Measurements from ENCODE around the gene MORN5. TPM values are rescaled to one million over a fixed set of nuclear protein-coding genes. Genes with fewer than 3 reads are reported as not detected.

The MORN5 gene
- total and polyA plus RNA-seq, 3 donors from 2014 or later: 19.2 to 183 (median 34.7) TPM

DNA sequence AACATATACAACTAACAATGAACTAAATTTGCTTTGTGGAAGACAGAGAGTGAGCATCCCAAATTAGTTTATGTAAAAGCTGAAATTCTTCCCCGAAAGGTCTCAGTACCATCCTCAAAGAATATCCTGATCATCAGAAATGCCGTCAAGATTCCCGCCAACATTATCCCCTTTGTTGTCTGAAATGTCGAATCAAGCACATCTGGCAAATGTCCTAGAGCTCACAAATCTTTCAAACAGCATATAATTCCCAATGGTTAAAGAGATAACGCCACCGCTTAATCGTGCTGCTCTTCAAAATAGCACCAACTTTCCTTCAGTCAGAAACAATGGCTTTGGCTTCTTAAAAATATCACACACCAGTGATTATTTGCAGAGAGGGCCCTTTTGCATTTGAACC is 23.8 kb downstream of the MORN5 start:
- intact Hi-C loops (cut with DNase I; ENCODE audit: low total_unique reads): no loop called here
- Histone ChIP-seq H3K36me3 (ENCODE audit: low read depth, missing control alignments) (no peaks in the 10 kb centered on the region), H3K4me1 (no peaks in the 10 kb centered on the region), H3K27ac (no peak overlapping the region), H3K4me3 (no peak overlapping the region), H3K27me3 (no peaks in the 10 kb centered on the region), H3K9me3 (no peaks in the 10 kb centered on the region)
- no peak for DNase-seq
- no peak for TF ChIP-seq POLR2A (IDR thresholded peaks at IDR 0.05)
- TF ChIP-seq, protein P1, sequence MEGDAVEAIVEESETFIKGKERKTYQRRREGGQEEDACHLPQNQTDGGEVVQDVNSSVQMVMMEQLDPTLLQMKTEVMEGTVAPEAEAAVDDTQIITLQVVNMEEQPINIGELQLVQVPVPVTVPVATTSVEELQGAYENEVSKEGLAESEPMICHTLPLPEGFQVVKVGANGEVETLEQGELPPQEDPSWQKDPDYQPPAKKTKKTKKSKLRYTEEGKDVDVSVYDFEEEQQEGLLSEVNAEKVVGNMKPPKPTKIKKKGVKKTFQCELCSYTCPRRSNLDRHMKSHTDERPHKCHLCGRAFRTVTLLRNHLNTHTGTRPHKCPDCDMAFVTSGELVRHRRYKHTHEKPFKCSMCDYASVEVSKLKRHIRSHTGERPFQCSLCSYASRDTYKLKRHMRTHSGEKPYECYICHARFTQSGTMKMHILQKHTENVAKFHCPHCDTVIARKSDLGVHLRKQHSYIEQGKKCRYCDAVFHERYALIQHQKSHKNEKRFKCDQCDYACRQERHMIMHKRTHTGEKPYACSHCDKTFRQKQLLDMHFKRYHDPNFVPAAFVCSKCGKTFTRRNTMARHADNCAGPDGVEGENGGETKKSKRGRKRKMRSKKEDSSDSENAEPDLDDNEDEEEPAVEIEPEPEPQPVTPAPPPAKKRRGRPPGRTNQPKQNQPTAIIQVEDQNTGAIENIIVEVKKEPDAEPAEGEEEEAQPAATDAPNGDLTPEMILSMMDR (IDR thresholded peaks at IDR 0.05): no peak
- WGBS, 2 donors: 52 to 55% methylated on average over 7 of the region's 7 CpGs

DNA sequence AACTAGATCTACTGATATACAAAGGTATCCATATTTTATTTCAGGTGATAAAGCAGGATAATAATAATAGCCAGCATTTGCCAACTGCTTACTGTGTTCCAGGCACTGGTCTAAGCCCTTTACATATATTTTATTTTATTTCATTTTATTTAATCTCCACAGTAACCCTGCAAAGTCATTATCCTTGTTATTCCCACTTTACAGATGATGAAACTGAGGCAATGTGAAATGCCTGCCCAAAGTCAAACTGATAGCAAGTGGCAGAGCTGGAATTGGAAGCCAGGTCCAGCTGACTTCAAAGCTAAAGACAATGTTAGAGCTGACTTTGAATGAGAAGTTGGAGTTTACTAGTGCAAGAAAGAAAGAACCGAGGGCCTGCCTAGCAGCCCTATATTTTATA is 24.8 kb downstream of the MORN5 start:
- no peaks in the 10 kb centered on the region for H3K9me3 ChIP-seq
- no peak for DNase-seq
- no peak overlapping the region for H3K27ac ChIP-seq
- 70 to 91% methylated on average over 1 of the region's 1 CpG for WGBS, 2 donors
- H3K4me3 ChIP-seq: no peak overlapping the region
- no peaks in the 10 kb centered on the region for H3K27me3 ChIP-seq
- no peaks in the 10 kb centered on the region for H3K4me1 ChIP-seq
- TF ChIP-seq POLR2A (IDR thresholded peaks at IDR 0.05): no peak
- TF ChIP-seq, protein P1 (IDR thresholded peaks at IDR 0.05): no peak
- no peaks in the 10 kb centered on the region for H3K36me3 ChIP-seq (ENCODE audit: low read depth, missing control alignments)
- intact Hi-C loops (cut with DNase I; ENCODE audit: low total_unique reads): no loop called here

DNA sequence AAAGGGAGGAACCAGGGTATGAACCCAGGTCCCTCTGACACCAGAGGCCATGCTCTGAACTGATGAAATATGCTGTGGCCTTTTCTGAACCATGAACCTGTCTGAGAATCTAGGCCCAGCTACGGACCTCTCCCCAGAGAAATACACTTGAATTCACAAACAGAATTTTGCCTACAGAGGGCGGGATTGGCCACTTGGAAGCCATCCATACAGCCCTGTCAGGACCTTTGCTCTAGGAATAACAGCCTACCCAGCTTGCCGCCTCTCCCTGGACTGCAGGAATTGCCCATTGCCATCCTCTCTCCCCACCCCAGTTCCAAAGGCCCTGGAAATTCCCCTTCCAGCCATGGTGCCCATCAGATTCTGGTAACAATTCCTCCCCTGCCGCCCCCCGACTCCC is 26.6 kb downstream of the MORN5 start:
- TF ChIP-seq, protein P1 (IDR thresholded peaks at IDR 0.05): no peak
- TF ChIP-seq POLR2A (IDR thresholded peaks at IDR 0.05): no peak
- intact Hi-C loops (cut with DNase I; ENCODE audit: low total_unique reads): no loop called here
- Histone ChIP-seq H3K9me3 (no peaks in the 10 kb centered on the region), H3K27me3 (no peaks in the 10 kb centered on the region), H3K27ac (no peak overlapping the region), H3K36me3 (ENCODE audit: low read depth, missing control alignments) (no peaks in the 10 kb centered on the region), H3K4me1 (no peaks in the 10 kb centered on the region), H3K4me3 (no peak overlapping the region)
- WGBS, 2 donors: 82 to 88% methylated on average over 5 of the region's 5 CpGs
- no peak for DNase-seq

DNA sequence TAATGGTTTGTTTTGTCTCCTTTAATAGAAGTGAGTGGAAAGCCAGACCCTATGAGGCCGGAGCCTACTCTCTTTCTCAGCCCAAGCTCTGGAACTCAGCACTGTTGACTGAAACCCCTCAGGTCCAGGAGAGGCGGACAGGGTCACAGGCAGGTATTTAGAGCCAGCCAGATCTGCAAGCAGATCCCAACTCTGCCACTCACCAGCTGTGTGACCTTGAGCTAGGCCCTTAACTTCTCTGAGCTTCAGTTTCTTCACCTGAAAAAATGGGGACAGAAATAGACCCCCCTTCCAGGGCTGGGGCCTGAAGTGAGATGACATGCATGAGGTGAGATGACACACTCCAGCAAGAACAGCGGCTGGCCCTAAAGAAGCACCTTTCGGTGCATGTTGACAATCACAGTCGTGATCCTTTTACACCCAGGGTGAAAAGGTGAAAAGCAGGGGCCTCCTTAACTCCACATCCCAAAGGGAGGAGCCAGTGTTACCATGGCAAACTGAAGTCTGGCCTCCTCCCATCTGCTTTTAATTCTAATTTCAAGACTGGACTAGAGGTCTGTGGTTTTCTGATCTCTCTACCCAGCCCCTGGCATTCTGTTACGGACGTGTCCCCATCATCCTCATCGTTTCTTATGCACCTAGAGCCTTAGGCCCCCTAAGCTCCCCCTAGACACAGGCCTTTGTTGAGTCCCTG is 27.2 kb downstream of the MORN5 start:
- TF ChIP-seq POLR2A (IDR thresholded peaks at IDR 0.05): no peak
- TF ChIP-seq, protein P1 (IDR thresholded peaks at IDR 0.05): no peak
- H3K36me3 ChIP-seq (ENCODE audit: low read depth, missing control alignments): no peaks in the 10 kb centered on the region
- no peak for DNase-seq
- no peaks in the 10 kb centered on the region for H3K27me3 ChIP-seq
- H3K4me1 ChIP-seq: no peaks in the 10 kb centered on the region
- 91 to 94% methylated on average over 8 of the region's 8 CpGs for WGBS, 2 donors
- no peaks in the 10 kb centered on the region for H3K9me3 ChIP-seq
- intact Hi-C loops (cut with DNase I; ENCODE audit: low total_unique reads): no loop called here
- H3K4me3 ChIP-seq: no peak overlapping the region
- H3K27ac ChIP-seq: no peak overlapping the region

DNA sequence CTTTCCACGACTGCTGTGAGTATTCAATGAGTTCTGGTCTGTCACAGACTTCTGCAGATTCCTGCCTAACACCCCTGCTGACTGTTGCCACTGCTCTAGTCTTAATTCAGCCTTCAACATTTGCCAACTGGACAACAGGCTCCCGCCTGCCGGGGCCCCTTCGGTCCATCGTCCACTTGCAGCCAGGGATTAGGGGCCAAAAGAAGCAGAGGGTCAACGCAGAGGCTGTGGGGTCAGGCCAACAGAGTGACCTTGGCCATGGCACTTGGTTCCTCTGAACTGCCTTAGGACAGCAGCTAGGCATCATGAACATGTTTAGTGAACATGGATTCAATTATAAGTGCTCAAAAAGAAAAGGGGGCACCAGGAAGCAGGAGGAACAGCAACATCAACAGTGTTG is 28.7 kb downstream of the MORN5 start:
- H3K27ac ChIP-seq: no peak overlapping the region
- H3K9me3 ChIP-seq: no peaks in the 10 kb centered on the region
- H3K4me3 ChIP-seq: no peak overlapping the region
- no peaks in the 10 kb centered on the region for H3K4me1 ChIP-seq
- no peaks in the 10 kb centered on the region for H3K36me3 ChIP-seq (ENCODE audit: low read depth, missing control alignments)
- TF ChIP-seq, protein P1 (IDR thresholded peaks at IDR 0.05): no peak
- TF ChIP-seq POLR2A (IDR thresholded peaks at IDR 0.05): no peak
- WGBS, 2 donors: 87 to 93% methylated on average over 6 of the region's 6 CpGs
- intact Hi-C loops (cut with DNase I; ENCODE audit: low total_unique reads): no loop called here
- H3K27me3 ChIP-seq: no peaks in the 10 kb centered on the region
- DNase-seq: no peak

All from testis (tissue), 3 donors.